ENCODE results near the gene PPARGC1A.
A peak's percentile ranks its signal among the peaks of the same experiment; 100 is the strongest.

Gene PPARGC1A

GRCh38 chr4:23882976-23883531, 6.8 kb downstream of the PPARGC1A start:
- TF ChIP-seq CTCF (conservative IDR thresholded peaks at IDR 0.05; ENCODE audit: low read depth, low read length), result no peak

GRCh38 chr4:23881674-23882337, 8.0 kb downstream of the PPARGC1A start:
- no peak overlapping the region for H3K4me3 ChIP-seq (ENCODE audit: low read depth, low read length)
- DNase-seq (ENCODE audit: low read depth), result no peak
- no peak for TF ChIP-seq CTCF (conservative IDR thresholded peaks at IDR 0.05; ENCODE audit: low read depth, low read length)

More at GRCh38 chr4:23882976-23883531, 6.8 kb downstream of the PPARGC1A start:
- DNase-seq (ENCODE audit: low read depth), result peak; percentile 34
- no peak overlapping the region for H3K4me3 ChIP-seq (ENCODE audit: low read depth, low read length)

DNA sequence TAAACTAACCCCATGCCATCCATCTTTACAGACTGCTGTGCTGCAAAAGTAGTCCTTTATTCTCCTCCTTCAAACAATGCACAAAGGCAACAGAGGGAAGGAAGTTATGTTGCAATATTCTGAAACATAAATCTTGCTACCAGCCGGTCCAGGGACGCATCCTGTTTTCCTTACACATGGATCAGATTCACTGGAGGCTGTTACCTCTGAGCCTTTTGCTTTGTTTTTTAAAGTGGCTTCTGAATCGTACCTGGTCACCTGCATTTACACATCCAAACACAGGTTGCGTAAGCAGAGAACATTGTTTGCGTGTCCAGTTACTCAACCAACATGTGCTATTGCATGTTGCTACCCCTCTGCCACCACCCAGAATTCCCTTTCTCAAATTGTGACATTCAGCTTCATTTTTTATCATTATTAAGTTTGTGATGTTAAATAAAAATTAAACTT, 8.8 kb downstream of the PPARGC1A start:
- no peak for TF ChIP-seq CTCF (conservative IDR thresholded peaks at IDR 0.05; ENCODE audit: low read depth, low read length)
- no peak for DNase-seq (ENCODE audit: low read depth)
- no peak overlapping the region for H3K4me3 ChIP-seq (ENCODE audit: low read depth, low read length)

- no peak overlapping the region for H3K4me3 ChIP-seq (ENCODE audit: low read depth, low read length)
- no peak for TF ChIP-seq CTCF (conservative IDR thresholded peaks at IDR 0.05; ENCODE audit: low read depth, low read length)
- no peak for DNase-seq (ENCODE audit: low read depth)
These were observed 10.7 kb downstream of the PPARGC1A start for GRCh38 chr4:23878912-23879732.

DNA sequence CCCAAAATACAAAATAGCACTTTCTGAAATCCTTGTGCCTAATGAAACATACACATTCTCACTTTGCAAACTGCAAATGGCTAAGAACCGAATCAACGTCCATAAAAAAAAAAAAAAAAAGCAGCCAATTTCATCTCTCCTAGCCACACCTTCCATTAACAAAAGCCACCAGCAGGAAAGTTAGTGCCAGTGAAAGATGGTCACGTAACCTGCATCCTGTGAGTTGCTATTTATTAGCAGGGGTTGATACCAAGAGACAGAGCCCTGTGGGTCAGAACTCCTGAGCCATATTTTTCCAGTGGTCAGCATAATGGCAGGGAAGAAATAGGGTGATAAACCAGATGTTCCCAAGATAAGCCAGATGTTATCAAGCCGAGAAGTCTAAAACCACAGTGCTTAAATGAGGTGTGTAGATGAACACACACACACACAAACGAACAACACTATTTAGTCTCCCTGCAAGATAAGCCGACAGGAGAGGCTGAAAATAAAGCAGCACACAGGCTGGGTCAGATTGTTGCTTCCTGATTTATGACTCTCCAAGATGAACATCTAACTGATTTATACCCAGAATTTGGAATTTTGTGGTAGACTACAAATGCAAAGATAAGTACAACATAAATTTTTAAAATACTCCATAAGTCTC, 11.5 kb downstream of the PPARGC1A start:
- no peak for TF ChIP-seq CTCF (conservative IDR thresholded peaks at IDR 0.05; ENCODE audit: low read depth, low read length)
- H3K4me3 ChIP-seq (ENCODE audit: low read depth, low read length), result no peak overlapping the region
- DNase-seq (ENCODE audit: low read depth), result no peak

- H3K4me3 ChIP-seq (ENCODE audit: low read depth, low read length), result no peak overlapping the region
- TF ChIP-seq CTCF (conservative IDR thresholded peaks at IDR 0.05; ENCODE audit: low read depth, low read length), result no peak
- peak; percentile 66 for DNase-seq (ENCODE audit: low read depth)
These were observed 12.1 kb downstream of the PPARGC1A start for GRCh38 chr4:23877758-23878229.

Measured in choroid plexus epithelial cell (primary cell).